ENCODE measurements around the gene ELOVL5.

DNA sequence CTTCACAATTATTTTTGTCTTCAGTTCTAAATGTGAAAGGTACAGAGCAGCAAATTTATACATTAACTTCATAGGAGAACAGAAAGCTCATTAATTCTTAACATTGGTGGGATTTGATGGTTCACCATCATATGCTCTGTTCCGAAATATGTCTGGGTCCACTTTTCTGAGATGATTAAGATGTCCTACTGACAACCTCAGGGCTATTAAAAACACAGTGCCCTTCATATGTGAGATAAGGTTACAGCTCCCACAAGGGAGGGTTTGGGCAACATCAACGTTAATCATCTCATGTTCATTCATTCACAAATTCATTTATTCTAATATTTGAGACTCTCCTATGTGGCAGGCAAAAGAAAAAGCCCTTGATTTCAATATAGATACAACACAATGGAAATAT lies 91.2 kb downstream of the ELOVL5 start:
- no peak for TF ChIP-seq SIN3A (IDR thresholded peaks at IDR 0.05; ENCODE audit: borderline replicate concordance, low read depth, low read length)
- TF ChIP-seq, protein P1, sequence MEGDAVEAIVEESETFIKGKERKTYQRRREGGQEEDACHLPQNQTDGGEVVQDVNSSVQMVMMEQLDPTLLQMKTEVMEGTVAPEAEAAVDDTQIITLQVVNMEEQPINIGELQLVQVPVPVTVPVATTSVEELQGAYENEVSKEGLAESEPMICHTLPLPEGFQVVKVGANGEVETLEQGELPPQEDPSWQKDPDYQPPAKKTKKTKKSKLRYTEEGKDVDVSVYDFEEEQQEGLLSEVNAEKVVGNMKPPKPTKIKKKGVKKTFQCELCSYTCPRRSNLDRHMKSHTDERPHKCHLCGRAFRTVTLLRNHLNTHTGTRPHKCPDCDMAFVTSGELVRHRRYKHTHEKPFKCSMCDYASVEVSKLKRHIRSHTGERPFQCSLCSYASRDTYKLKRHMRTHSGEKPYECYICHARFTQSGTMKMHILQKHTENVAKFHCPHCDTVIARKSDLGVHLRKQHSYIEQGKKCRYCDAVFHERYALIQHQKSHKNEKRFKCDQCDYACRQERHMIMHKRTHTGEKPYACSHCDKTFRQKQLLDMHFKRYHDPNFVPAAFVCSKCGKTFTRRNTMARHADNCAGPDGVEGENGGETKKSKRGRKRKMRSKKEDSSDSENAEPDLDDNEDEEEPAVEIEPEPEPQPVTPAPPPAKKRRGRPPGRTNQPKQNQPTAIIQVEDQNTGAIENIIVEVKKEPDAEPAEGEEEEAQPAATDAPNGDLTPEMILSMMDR (IDR thresholded peaks at IDR 0.05) = no peak
- TF ChIP-seq, protein P2, sequence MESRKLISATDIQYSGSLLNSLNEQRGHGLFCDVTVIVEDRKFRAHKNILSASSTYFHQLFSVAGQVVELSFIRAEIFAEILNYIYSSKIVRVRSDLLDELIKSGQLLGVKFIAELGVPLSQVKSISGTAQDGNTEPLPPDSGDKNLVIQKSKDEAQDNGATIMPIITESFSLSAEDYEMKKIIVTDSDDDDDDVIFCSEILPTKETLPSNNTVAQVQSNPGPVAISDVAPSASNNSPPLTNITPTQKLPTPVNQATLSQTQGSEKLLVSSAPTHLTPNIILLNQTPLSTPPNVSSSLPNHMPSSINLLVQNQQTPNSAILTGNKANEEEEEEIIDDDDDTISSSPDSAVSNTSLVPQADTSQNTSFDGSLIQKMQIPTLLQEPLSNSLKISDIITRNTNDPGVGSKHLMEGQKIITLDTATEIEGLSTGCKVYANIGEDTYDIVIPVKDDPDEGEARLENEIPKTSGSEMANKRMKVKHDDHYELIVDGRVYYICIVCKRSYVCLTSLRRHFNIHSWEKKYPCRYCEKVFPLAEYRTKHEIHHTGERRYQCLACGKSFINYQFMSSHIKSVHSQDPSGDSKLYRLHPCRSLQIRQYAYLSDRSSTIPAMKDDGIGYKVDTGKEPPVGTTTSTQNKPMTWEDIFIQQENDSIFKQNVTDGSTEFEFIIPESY (IDR thresholded peaks at IDR 0.05; ENCODE audit: borderline replicate concordance, low read depth) = no peak
- no peak for TF ChIP-seq NFIC (IDR thresholded peaks at IDR 0.05; ENCODE audit: borderline replicate concordance)
- TF ChIP-seq NRF1 (IDR thresholded peaks at IDR 0.05; ENCODE audit: low read depth, low read length) = no peak
- TF ChIP-seq CHD2 (IDR thresholded peaks at IDR 0.05; ENCODE audit: low read length, partially characterized antibody) = no peak
- no peak for TF ChIP-seq POLR2AphosphoS5 (IDR thresholded peaks at IDR 0.05; ENCODE audit: low read depth, low read length)
- TF ChIP-seq YY1 (IDR thresholded peaks at IDR 0.05; ENCODE audit: low read depth) = no peak
- TF ChIP-seq, protein P3, sequence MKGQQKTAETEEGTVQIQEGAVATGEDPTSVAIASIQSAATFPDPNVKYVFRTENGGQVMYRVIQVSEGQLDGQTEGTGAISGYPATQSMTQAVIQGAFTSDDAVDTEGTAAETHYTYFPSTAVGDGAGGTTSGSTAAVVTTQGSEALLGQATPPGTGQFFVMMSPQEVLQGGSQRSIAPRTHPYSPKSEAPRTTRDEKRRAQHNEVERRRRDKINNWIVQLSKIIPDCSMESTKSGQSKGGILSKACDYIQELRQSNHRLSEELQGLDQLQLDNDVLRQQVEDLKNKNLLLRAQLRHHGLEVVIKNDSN (IDR thresholded peaks at IDR 0.05; ENCODE audit: borderline replicate concordance, low read depth) = no peak

Measured in SK-N-SH (cell line).